GM12873 (cell line): ENCODE data around the gene ARID3A.

Experiments used
- TF ChIP-seq, protein P1 (sequence below): IDR thresholded peaks from 2 replicates; pipeline ENCODE4 v1.5.1; 2012; ENCODE audit warnings: low read depth, mild to moderate bottlenecking, moderate library complexity, low read length, control low read depth; ENCODE audit not compliant: insufficient read depth; ENCODE audit errors: missing control alignments

ARID3A gene

DNA sequence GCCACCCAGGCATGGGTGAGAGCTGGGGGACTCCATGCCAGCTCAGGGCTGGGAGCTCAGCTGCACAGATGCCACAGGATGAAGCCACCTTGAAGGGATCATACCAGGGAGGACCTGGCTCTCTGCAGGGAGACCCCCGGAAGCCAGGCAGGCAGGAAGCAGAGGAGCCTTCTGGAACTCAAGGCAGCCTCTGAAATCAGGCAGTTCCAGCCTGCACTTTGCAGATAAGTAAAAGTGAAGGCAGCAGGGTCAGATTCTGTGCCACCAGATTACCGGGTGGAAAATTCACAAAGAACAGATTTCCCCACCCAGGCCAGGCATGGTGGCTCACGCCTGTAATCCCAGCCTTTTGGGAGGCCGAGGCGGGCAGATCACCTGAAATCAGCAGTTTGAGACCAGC lies 92.6 kb downstream of the ARID3A start:
- TF ChIP-seq, protein P1, sequence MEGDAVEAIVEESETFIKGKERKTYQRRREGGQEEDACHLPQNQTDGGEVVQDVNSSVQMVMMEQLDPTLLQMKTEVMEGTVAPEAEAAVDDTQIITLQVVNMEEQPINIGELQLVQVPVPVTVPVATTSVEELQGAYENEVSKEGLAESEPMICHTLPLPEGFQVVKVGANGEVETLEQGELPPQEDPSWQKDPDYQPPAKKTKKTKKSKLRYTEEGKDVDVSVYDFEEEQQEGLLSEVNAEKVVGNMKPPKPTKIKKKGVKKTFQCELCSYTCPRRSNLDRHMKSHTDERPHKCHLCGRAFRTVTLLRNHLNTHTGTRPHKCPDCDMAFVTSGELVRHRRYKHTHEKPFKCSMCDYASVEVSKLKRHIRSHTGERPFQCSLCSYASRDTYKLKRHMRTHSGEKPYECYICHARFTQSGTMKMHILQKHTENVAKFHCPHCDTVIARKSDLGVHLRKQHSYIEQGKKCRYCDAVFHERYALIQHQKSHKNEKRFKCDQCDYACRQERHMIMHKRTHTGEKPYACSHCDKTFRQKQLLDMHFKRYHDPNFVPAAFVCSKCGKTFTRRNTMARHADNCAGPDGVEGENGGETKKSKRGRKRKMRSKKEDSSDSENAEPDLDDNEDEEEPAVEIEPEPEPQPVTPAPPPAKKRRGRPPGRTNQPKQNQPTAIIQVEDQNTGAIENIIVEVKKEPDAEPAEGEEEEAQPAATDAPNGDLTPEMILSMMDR, result no peak

DNA sequence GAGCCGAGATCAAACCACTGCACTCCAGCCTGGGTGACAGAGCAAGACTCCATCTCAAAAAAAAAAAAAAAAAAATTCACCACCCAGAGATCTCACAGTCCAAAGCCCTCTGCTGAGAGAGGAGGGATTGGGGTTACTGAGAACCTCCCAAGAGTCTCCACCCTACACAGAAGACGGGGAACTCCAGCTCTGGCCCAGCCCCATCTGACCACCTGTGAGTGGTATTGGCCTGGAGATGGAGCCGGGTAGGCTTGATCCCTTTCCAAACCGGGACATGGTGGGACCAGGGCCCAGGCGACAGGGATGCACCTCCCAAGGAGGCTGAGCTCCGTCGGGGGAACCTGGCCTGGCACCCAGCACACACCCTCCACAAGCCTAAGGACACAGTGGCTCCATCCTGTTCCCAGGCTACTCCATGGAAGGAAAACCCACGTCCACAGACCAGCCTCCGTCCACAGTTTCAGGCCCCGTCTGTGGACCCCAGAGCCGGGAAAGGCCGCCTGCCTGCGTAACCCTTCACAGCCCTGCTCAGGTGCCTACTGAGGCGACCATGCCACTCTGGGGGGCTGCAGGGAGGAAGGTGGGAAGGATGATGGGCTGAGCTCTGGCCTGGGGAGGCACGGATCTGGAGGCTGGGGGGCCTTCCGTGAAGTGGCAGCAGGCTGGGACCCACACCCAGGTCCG lies 93.2 kb downstream of the ARID3A start:
- TF ChIP-seq, protein P1, result no peak

DNA sequence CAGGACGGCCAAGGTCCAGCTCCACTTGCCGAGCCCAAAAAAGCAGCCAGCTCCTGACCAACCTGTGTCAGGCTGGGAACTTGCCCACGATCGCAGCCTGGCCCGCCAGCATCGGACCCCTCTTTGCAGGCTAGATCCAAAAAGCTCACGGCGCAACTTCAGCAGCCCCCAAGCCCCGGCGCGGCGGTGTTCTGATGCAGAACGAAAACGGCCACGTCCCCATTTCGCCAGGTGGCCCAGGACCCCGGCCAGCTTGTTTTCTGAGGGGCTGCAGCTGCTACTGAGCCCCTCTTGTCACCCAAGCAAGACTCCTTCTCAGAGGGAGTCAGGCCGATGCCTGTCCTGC lies 93.8 kb downstream of the ARID3A start:
- TF ChIP-seq, protein P1, result no peak

DNA sequence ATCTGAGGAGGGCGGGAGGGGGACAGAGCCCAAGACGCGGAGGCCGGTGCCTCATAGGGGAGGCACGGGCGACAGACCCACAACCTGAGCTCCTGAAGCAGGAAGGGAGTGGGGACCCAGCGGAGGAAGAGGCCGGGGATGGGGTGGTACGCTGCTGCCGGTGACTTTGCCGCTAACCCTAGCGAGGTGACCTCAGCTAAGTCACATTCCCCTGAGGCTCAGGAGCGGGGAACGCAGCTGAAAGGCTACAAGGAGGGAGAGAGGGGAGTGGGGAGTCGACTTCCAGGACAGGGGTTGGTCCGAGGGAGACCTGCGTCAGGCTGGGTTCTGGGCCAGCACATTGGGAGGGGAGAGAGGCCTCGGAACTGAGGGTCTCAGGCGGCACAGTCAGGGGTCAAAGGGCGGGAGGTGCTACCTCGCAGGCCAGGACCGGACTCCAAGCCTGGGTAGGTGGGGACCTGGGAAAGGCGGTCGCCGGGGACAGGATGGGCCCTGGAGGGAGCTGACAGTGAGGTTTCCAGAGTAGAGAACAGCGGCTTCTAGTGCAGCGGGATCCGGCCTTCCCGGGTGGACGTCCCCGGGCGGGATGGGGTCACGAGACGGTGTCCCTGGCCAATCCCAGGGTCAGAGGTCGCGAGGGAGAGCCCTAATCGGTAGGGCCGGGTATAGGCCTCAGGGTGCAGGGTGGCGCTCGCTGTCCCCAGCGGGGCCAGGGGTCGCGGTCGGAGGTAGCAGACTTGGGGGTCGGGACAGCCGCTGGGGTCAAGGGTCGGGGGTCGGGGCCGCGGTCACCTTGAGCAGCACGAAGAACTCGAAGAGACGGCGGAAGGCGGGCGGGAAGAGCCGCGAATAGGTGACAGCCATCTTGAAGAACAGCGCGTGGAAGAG lies 94.4 kb downstream of the ARID3A start:
- TF ChIP-seq, protein P1, result no peak

DNA sequence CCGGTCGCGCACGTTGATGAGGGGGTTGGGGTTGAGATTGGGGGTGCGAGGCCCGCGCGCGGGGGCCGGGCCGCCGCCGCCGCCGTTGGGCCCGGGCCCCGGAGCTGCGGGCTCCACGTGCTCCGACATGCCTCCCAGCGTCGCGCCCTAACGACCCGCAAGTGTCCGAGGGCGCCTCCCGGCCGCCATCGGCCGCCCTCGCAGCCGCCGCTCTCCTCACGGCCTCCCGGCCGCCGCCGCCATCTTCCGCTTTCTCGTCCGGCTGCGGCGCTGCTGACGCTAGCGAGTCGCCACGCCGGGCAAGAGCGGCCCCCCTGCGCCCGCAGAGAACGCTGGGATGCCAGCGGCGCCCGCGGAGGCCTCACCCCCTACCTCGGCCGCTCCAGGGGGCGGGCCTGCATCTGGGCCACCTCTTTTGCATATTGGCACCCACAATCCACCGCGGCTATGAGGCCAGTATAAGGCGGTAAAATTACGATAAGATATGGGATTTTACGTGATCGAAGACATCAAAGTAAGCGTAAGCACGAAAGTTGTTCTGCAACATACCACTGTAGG lies 95.1 kb downstream of the ARID3A start, which contains the start of gene TMEM259:
Gene TMEM259, minus strand, starts transcription at position 256 of the 558 bp plus-strand sequence. Its CDS starts 127 bp downstream, at position 129.
- TF ChIP-seq, protein P1, result no peak
